GM18499 (cell line): Measurements from ENCODE around the gene TIMM21.

Experiments used
- ATAC-seq: cut with Tn5 transposase; IDR thresholded peaks from one replicate; pipeline ENCODE4 v1.9.1; 2021; ENCODE audit warnings: moderate number of reproducible peaks; ENCODE audit not compliant: insufficient read depth, unreplicated experiment

The TIMM21 gene

GRCh38 chr18:74147779-74148542, at the start of gene TIMM21, which contains the start of gene FBXO15:
Gene TIMM21 (plus strand): TSS chr18:74148523. CDS start chr18:74148809, 286 bp downstream.
Gene FBXO15 (minus strand): TSS chr18:74147834. CDS start chr18:74147785, 49 bp downstream.
- peak; percentile 75 for ATAC-seq

GRCh38 chr18:74108460-74108859, 39.9 kb upstream of the TIMM21 start:
- ATAC-seq = no peak

- no peak for ATAC-seq
Observed at GRCh38 chr18:74110149-74110548, 38.2 kb upstream of the TIMM21 start.

- no peak for ATAC-seq
Observed at GRCh38 chr18:74110976-74111375, 37.3 kb upstream of the TIMM21 start.

- ATAC-seq = no peak
Observed at GRCh38 chr18:74113711-74114110, 34.6 kb upstream of the TIMM21 start.

- no peak for ATAC-seq
Observed at GRCh38 chr18:74114116-74114515, 34.2 kb upstream of the TIMM21 start.

GRCh38 chr18:74115046-74115445, 33.3 kb upstream of the TIMM21 start:
- no peak for ATAC-seq

- ATAC-seq = no peak
Observed at GRCh38 chr18:74116633-74117554, 31.4 kb upstream of the TIMM21 start.

GRCh38 chr18:74123200-74123599, 25.1 kb upstream of the TIMM21 start:
- no peak for ATAC-seq

- no peak for ATAC-seq
Observed at GRCh38 chr18:74124642-74125041, 23.7 kb upstream of the TIMM21 start.

- ATAC-seq = no peak
Observed at GRCh38 chr18:74126684-74127655, 21.4 kb upstream of the TIMM21 start.

GRCh38 chr18:74128159-74128558, 20.2 kb upstream of the TIMM21 start:
- ATAC-seq = no peak

- ATAC-seq = no peak
Observed at GRCh38 chr18:74131124-74131523, 17.2 kb upstream of the TIMM21 start.

GRCh38 chr18:74132201-74132600, 16.1 kb upstream of the TIMM21 start:
- ATAC-seq = no peak

- no peak for ATAC-seq
Observed at GRCh38 chr18:74137920-74138538, 10.3 kb upstream of the TIMM21 start.

- no peak for ATAC-seq
Observed at GRCh38 chr18:74139411-74139810, 8.9 kb upstream of the TIMM21 start.

GRCh38 chr18:74139888-74140287, 8.4 kb upstream of the TIMM21 start:
- ATAC-seq = no peak

- no peak for ATAC-seq
Observed at GRCh38 chr18:74140582-74140981, 7.7 kb upstream of the TIMM21 start.

GRCh38 chr18:74141667-74142066, 6.7 kb upstream of the TIMM21 start:
- no peak for ATAC-seq

GRCh38 chr18:74142252-74142651, 6.1 kb upstream of the TIMM21 start:
- ATAC-seq = no peak
